Vagina (tissue), 2 donors: ENCODE results near the gene CYP26B1. TPM values are rescaled to one million over a fixed set of nuclear protein-coding genes. Genes with fewer than 3 reads are reported as not detected.

ENCODE experiments used
- DNase-seq, 2 donors: peaks; one replicate each; pipeline ENCODE4 v3.0.0-alpha.2; 2017; ENCODE audit errors: extremely low spot score in 2 of 2
- H3K27ac ChIP-seq: fragments of 200-600 bp; sonication (generic); one replicate; pipeline ENCODE4 v1.5.1; 2019
- H3K27me3 ChIP-seq: fragments of 200-600 bp; sonication (generic); one replicate; pipeline ENCODE4 v1.5.1; 2019
- H3K36me3 ChIP-seq, 2 donors: fragments of 200-600 bp; sonication (generic); one replicate each; pipeline ENCODE4 v1.5.1; 2017 to 2019
- H3K4me1 ChIP-seq: fragments of 200-600 bp; sonication (generic); one replicate; pipeline ENCODE4 v1.5.1; 2019
- H3K4me3 ChIP-seq, 2 donors: fragments of 200-600 bp; sonication (generic); 1 replicate in 1 of 2; 2 replicates in 1 of 2; pipeline ENCODE4 v1.5.1; 2016 to 2019
- H3K9me3 ChIP-seq: fragments of 200-600 bp; sonication (generic); one replicate; pipeline ENCODE4 v1.5.1; 2019
- CTCF ChIP-seq, 3 experiments: fragments of 450-650 bp in 2 of 3; fragments of 200-600 bp in 1 of 3; sonication (generic) in 1 of 3; IDR thresholded peaks; one replicate each; pipeline ENCODE4 v1.5.1; 2017 to 2019; ENCODE audit warnings: antibody characterized with exemption in 3 of 3, mild to moderate bottlenecking in 2 of 3, moderate library complexity in 2 of 3
- POLR2A ChIP-seq, 2 donors: fragments of 450-650 bp; IDR thresholded peaks; one replicate each; pipeline ENCODE4 v1.6.1; 2017; ENCODE audit warnings: antibody characterized with exemption in 2 of 2, mild to moderate bottlenecking in 2 of 2, moderate library complexity in 2 of 2
- POLR2AphosphoS5 ChIP-seq, 2 donors: sonication (generic); formaldehyde crosslinking; IDR thresholded peaks; one replicate each; pipeline ENCODE4 v1.9.0; 2017; ENCODE audit warnings: antibody characterized with exemption in 2 of 2, mild to moderate bottlenecking in 2 of 2, low read depth in 1 of 2; ENCODE audit not compliant: insufficient read depth in 1 of 2
- intact Hi-C: fragments of 100-400 bp; cut with DNase I; formaldehyde crosslinking; loops from one replicate; pipeline ENCODE4 v1.15.1; 2023
- total RNA-seq: library from RNA; depleted of rRNA; stranded (reverse); fragments of >200 nt; gene quantifications from one replicate; pipeline ENCODE4 v1.2.3, GENCODE V29; 2016

The CYP26B1 gene
- total RNA-seq, 1 donor from 2014 or later, result 6.9 TPM

GRCh38 chr2:72081451-72081850 lies 66.2 kb downstream of the CYP26B1 start:
- Histone ChIP-seq H3K27ac (no peak overlapping the region), H3K27me3 (no peaks in the 10 kb centered on the region), H3K4me1 (no peaks in the 10 kb centered on the region), H3K4me3 (no peak overlapping the region), H3K9me3 (no peaks in the 10 kb centered on the region), H3K36me3 (no peaks in the 10 kb centered on the region)
- TF ChIP-seq POLR2A (IDR thresholded peaks at IDR 0.05) (no peak), CTCF (IDR thresholded peaks at IDR 0.05) (no peak), POLR2AphosphoS5 (IDR thresholded peaks at IDR 0.05; ENCODE audit: insufficient read depth in 1 of 2, low read depth in 1 of 2) (no peak)
- intact Hi-C loops, result no loop called here
- DNase-seq, result no peak

GRCh38 chr2:72080286-72081145 lies 67.1 kb downstream of the CYP26B1 start:
- TF ChIP-seq POLR2AphosphoS5 (IDR thresholded peaks at IDR 0.05; ENCODE audit: insufficient read depth in 1 of 2, low read depth in 1 of 2) (no peak), POLR2A (IDR thresholded peaks at IDR 0.05) (no peak), CTCF (IDR thresholded peaks at IDR 0.05) (no peak)
- peak in 1 of 2 donors; percentile 85 for DNase-seq
- no peak overlapping the region for H3K27ac ChIP-seq
- H3K4me1 ChIP-seq, result no peaks in the 10 kb centered on the region
- intact Hi-C loops, result no loop called here
- H3K9me3 ChIP-seq, result no peaks in the 10 kb centered on the region
- H3K27me3 ChIP-seq, result no peaks in the 10 kb centered on the region
- no peaks in the 10 kb centered on the region for H3K36me3 ChIP-seq
- no peak overlapping the region for H3K4me3 ChIP-seq
